AG09309 (cell line): ENCODE measurements around the gene TALDO1.

Experiments used
- DNase-seq: peaks from one replicate; pipeline ENCODE4 v3.0.0-alpha.2; 2010; ENCODE audit warnings: low read depth
- H3K4me3 ChIP-seq: 2 replicates; pipeline ENCODE4 v1.5.1; 2011; ENCODE audit warnings: mild to moderate bottlenecking, low read depth, low read length, moderate library complexity; ENCODE audit not compliant: control insufficient read depth
- TF ChIP-seq, protein P1 (sequence below): IDR thresholded peaks from 2 replicates; pipeline ENCODE4 v1.5.1; 2011; ENCODE audit warnings: mild to moderate bottlenecking, low read depth, low read length, inconsistent platforms; ENCODE audit not compliant: insufficient read depth, control insufficient read depth; ENCODE audit errors: missing control alignments

Gene TALDO1

GRCh38 chr11:810040-810567 is 62.8 kb downstream of the TALDO1 start:
- no peak for DNase-seq
- H3K4me3 ChIP-seq = peak overlapping the region; percentile 97
- TF ChIP-seq, protein P1, sequence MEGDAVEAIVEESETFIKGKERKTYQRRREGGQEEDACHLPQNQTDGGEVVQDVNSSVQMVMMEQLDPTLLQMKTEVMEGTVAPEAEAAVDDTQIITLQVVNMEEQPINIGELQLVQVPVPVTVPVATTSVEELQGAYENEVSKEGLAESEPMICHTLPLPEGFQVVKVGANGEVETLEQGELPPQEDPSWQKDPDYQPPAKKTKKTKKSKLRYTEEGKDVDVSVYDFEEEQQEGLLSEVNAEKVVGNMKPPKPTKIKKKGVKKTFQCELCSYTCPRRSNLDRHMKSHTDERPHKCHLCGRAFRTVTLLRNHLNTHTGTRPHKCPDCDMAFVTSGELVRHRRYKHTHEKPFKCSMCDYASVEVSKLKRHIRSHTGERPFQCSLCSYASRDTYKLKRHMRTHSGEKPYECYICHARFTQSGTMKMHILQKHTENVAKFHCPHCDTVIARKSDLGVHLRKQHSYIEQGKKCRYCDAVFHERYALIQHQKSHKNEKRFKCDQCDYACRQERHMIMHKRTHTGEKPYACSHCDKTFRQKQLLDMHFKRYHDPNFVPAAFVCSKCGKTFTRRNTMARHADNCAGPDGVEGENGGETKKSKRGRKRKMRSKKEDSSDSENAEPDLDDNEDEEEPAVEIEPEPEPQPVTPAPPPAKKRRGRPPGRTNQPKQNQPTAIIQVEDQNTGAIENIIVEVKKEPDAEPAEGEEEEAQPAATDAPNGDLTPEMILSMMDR = no peak

- peak overlapping the region; percentile 97 for H3K4me3 ChIP-seq
- DNase-seq = no peak
- TF ChIP-seq, protein P1 = peak; percentile 6
Measured at GRCh38 chr11:811446-812245, 64.4 kb downstream of the TALDO1 start.

DNA sequence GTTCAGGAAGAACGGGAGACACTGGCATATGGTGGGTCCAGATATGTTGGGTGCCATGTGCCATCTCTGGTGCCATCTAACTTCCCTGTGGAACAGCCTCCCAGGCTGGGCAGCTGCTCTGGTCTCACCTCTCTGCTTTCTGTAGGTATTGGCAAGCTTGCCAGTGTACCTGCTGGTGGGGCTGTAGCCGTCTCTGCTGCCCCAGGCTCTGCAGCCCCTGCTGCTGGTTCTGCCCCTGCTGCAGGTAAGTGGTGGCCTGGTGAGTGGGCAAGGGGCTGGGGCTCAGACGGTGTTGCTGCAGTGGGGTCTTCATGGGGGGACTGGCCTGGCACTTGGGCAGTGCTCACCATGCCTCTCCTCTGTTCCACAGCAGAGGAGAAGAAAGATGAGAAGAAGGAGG is 65.1 kb downstream of the TALDO1 start:
- DNase-seq = no peak
- no peak overlapping the region for H3K4me3 ChIP-seq
- TF ChIP-seq, protein P1 = no peak

- DNase-seq = no peak
Measured at GRCh38 chr11:813072-813455, 65.8 kb downstream of the TALDO1 start.

DNA sequence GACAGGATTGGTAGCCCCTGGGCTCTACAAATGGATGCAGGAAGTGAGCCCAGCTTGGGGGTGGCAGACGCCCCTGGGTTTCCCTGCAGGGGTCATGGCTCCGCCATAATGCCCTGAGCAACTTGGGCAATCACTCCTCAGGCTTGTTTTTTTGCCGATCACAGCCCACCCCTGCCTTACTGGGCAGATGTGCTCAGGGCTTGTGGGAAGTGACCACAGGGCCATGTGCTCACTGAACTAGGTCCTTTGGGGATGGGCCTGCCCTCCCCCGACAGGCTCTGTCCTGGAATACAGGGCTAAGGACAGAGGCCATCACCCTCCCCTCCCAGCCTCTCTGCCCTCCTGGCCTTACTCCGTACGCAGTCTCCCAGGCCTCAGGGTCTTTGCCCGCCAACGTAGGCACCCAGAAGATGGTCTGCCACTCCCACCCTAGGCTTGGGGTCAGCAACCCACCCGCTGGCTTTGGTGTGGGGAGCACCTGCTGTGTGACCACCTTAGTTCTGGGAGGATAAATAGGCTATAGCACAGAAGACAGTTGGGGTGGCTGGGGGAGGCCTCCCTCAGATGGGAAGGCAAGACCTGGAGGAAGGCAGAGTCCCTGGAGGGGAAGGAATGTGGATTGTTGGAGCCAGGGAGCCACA is 66.3 kb downstream of the TALDO1 start:
- TF ChIP-seq, protein P1 = no peak
- H3K4me3 ChIP-seq = no peak overlapping the region
- DNase-seq = no peak

More at GRCh38 chr11:813072-813455, 65.8 kb downstream of the TALDO1 start:
- TF ChIP-seq, protein P1 = no peak
- H3K4me3 ChIP-seq = no peak overlapping the region
